ENCODE results near the gene FARS2. TPM values are rescaled to one million over a fixed set of nuclear protein-coding genes. Genes with fewer than 3 reads are reported as not detected.

Gene FARS2
- total and polyA plus RNA-seq, 8 donors = 15.1 to 20.3 (median 17.9) TPM

- Histone ChIP-seq H3K36me3 (no peaks in the 10 kb centered on the region), H3K27me3 (no peaks in the 10 kb centered on the region), H3K27ac (no peak overlapping the region), H3K4me3 (no peak overlapping the region), H3K4me1 (no peaks in the 10 kb centered on the region), H3K9me3 (peaks cover 0 to 32% of the 10 kb centered on the region in 2 donors)
- ATAC-seq (no peak), DNase-seq (no peak)
- TF ChIP-seq CTCF (IDR thresholded peaks at IDR 0.05) = no peak
- intact Hi-C loops (cut with DNase I) = no loop called here
Measured at GRCh38 chr6:5753209-5753608, 491.9 kb downstream of the FARS2 start.

GRCh38 chr6:5754904-5755303 is 493.6 kb downstream of the FARS2 start:
- ATAC-seq (no peak), DNase-seq (no peak)
- Histone ChIP-seq H3K27ac (no peak overlapping the region), H3K4me1 (no peaks in the 10 kb centered on the region), H3K9me3 (peaks cover 0 to 32% of the 10 kb centered on the region in 2 donors), H3K36me3 (no peaks in the 10 kb centered on the region), H3K27me3 (no peaks in the 10 kb centered on the region), H3K4me3 (no peak overlapping the region)
- no peak for TF ChIP-seq CTCF (IDR thresholded peaks at IDR 0.05)
- intact Hi-C loops (cut with DNase I) = no loop called here

GRCh38 chr6:5759571-5759970 is 498.3 kb downstream of the FARS2 start:
- no peak overlapping the region for H3K27ac ChIP-seq
- TF ChIP-seq CTCF (IDR thresholded peaks at IDR 0.05) = no peak

DNA sequence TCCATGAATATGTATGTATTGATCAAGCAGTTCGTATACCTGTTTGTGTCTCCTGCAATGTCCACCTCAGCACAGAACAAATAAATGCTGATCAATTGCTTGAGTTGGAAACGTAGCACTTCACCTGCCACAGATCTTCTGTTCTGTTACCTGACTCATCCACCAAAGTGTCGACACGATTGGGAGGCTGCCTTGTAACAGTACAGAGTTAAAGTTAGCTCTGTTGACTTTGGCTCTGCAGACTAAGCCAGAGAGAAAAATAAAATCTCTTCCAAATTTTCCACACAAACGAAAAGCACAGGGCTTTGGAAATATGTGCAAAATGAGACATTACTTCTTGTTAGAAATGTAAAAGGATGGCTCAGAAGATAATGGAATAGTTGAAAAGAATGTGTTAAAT is 500.1 kb downstream of the FARS2 start:
- DNase-seq = no peak
- intact Hi-C loops (cut with DNase I) = no loop called here
- Histone ChIP-seq H3K4me1 (peaks cover 3 to 5% of the 10 kb centered on the region in 2 donors), H3K27me3 (no peaks in the 10 kb centered on the region), H3K27ac (no peak overlapping the region), H3K9me3 (no peaks in the 10 kb centered on the region), H3K4me3 (no peak overlapping the region), H3K36me3 (no peaks in the 10 kb centered on the region)
- no peak for TF ChIP-seq CTCF (IDR thresholded peaks at IDR 0.05)
- ATAC-seq = no peak

More at GRCh38 chr6:5759571-5759970, 498.3 kb downstream of the FARS2 start:
- Histone ChIP-seq H3K4me3 (no peak overlapping the region), H3K4me1 (peaks cover 1 to 5% of the 10 kb centered on the region in 2 donors), H3K27me3 (no peaks in the 10 kb centered on the region), H3K9me3 (peaks cover 0 to 16% of the 10 kb centered on the region in 2 donors), H3K36me3 (no peaks in the 10 kb centered on the region)
- DNase-seq (no peak), ATAC-seq (no peak)
- intact Hi-C loops (cut with DNase I) = no loop called here

DNA sequence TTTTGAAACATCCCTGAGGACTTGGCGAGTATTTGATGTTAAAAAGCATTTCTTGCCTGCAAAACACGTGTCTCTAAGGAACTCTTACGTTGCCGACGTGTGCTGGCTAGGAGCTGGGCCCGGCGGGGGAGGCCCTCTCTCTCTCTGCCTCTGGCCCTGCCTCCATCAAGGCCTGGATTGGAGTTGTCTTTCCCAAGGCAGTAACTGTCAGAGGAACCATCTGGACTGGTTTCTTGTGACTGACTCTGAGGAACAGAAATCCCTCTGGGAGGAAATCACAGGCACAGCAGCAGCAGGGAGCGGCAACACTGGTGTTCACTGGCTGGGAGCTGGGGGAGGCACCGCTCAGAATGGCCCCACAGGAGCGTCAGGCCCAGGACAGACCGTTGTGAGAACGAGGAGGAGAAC is 501.3 kb downstream of the FARS2 start:
- Histone ChIP-seq H3K27me3 (no peaks in the 10 kb centered on the region), H3K36me3 (no peaks in the 10 kb centered on the region), H3K4me3 (no peak overlapping the region), H3K27ac (no peak overlapping the region), H3K9me3 (no peaks in the 10 kb centered on the region), H3K4me1 (peaks cover 3 to 5% of the 10 kb centered on the region in 2 donors)
- intact Hi-C loops (cut with DNase I) = no loop called here
- DNase-seq = no peak
- no peak for TF ChIP-seq CTCF (IDR thresholded peaks at IDR 0.05)
- ATAC-seq = no peak
